ENCODE data around the gene METTL3. TPM values are rescaled to one million over a fixed set of nuclear protein-coding genes. Genes with fewer than 3 reads are reported as not detected.

The METTL3 gene
- total and polyA plus RNA-seq, 4 experiments from 2014 or later, result 20.1 to 98.9 (median 60.6) TPM

GRCh38 chr14:21526672-21527317 lies 15.7 kb upstream of the METTL3 start:
- Mint-ChIP-seq H3K36me3 (no peaks in the 10 kb centered on the region), H3K27ac (peak overlapping the region in 6 of 7 donors; percentile 18 to 92 (median 73)), H3K27me3 (no peaks in the 10 kb centered on the region), H3K9me3 (no peaks in the 10 kb centered on the region), H3K4me1 (peaks cover 7 to 20% (median 11%) of the 10 kb centered on the region in 4 donors), H3K4me3 (peak overlapping the region; percentile 77 to 90 (median 84))
- DNase-seq, result no peak
- Histone ChIP-seq H3K36me3 (ENCODE audit: insufficient read depth, low read length) (no peaks in the 10 kb centered on the region), H3K4me1 (ENCODE audit: insufficient read depth, low read length) (peaks cover 15% of the 10 kb centered on the region), H3K4me3 (ENCODE audit: low read length in 2 of 2) (peak overlapping the region; percentile 42 to 67), H3K27ac (ENCODE audit: low read depth, low read length) (peak overlapping the region; percentile 43), H3K9me3 (ENCODE audit: control insufficient read depth in 1 of 2, low read length in 2 of 2) (no peaks in the 10 kb centered on the region), H3K27me3 (ENCODE audit: insufficient read depth, low read length) (no peaks in the 10 kb centered on the region)
- ChIA-PET CTCF (ENCODE audit: partially characterized antibody) (interaction anchor here (0.9 to 4.9 kb wide), 7 partner anchors 9 to 71 kb away, joined by 3 to 24 read pairs (median 4); partner anchors contain the start of genes CHD8 and METTL3), POLR2A (ENCODE audit: partially characterized antibody) (interaction anchor here (1.2 to 5.2 kb wide), 3 partner anchors 16 to 90 kb away, joined by 6 to 55 read pairs (median 11); partner anchors contain the start of gene METTL3)
- intact Hi-C loops (cut with micrococcal nuclease), result loop anchor here (1.0 kb wide), 1 partner anchor 15 kb away; the partner anchor contains the start of gene METTL3

GRCh38 chr14:21525962-21526671 lies 15.0 kb upstream of the METTL3 start, which contains the start of gene SALL2:
Gene SALL2, minus strand, starts transcription at chr14:21526346. Its CDS starts 219 bp downstream, at chr14:21526127.
- no peaks in the 10 kb centered on the region for H3K36me3 ChIP-seq (ENCODE audit: insufficient read depth, low read length)
- peak within 1 kb of the TSS; percentile 42 to 67 for H3K4me3 ChIP-seq (ENCODE audit: low read length in 2 of 2)
- no peaks in the 10 kb centered on the region for H3K9me3 ChIP-seq (ENCODE audit: control insufficient read depth in 1 of 2, low read length in 2 of 2)
- peak within 1 kb of the TSS; percentile 43 for H3K27ac ChIP-seq (ENCODE audit: low read depth, low read length)
- Mint-ChIP-seq H3K36me3 (no peaks in the 10 kb centered on the region), H3K27me3 (no peaks in the 10 kb centered on the region), H3K4me1 (peaks cover 7 to 20% (median 11%) of the 10 kb centered on the region in 4 donors), H3K9me3 (no peaks in the 10 kb centered on the region), H3K4me3 (peak within 1 kb of the TSS; percentile 81 to 90 (median 84)), H3K27ac (peak within 1 kb of the TSS; percentile 21 to 92 (median 81))
- ChIA-PET POLR2A (ENCODE audit: partially characterized antibody) (interaction anchor here (1.2 to 5.2 kb wide), 3 partner anchors 15 to 89 kb away, joined by 6 to 55 read pairs (median 11); partner anchors contain the start of gene METTL3), CTCF (ENCODE audit: partially characterized antibody) (interaction anchor here (0.9 to 4.9 kb wide), 8 partner anchors 9 to 71 kb away, joined by 3 to 24 read pairs (median 4); partner anchors contain the start of genes CHD8 and METTL3)
- peaks cover 15% of the 10 kb centered on the region for H3K4me1 ChIP-seq (ENCODE audit: insufficient read depth, low read length)
- intact Hi-C loops (cut with micrococcal nuclease), result loop anchor here (1.0 kb wide), 1 partner anchor 15 kb away; the partner anchor contains the start of gene METTL3
- peak; percentile 44 to 78 (median 45) for DNase-seq
- H3K27me3 ChIP-seq (ENCODE audit: insufficient read depth, low read length), result no peaks in the 10 kb centered on the region

GRCh38 chr14:21525571-21525961 lies 14.4 kb upstream of the METTL3 start:
- Histone ChIP-seq H3K4me3 (ENCODE audit: low read length in 2 of 2) (peak overlapping the region in 1 of 2 donors; percentile 67), H3K4me1 (ENCODE audit: insufficient read depth, low read length) (peaks cover 15% of the 10 kb centered on the region), H3K36me3 (ENCODE audit: insufficient read depth, low read length) (no peaks in the 10 kb centered on the region), H3K27ac (ENCODE audit: low read depth, low read length) (peak overlapping the region; percentile 43), H3K9me3 (ENCODE audit: control insufficient read depth in 1 of 2, low read length in 2 of 2) (no peaks in the 10 kb centered on the region), H3K27me3 (ENCODE audit: insufficient read depth, low read length) (no peaks in the 10 kb centered on the region)
- Mint-ChIP-seq H3K9me3 (no peaks in the 10 kb centered on the region), H3K27me3 (no peaks in the 10 kb centered on the region), H3K4me3 (peak overlapping the region; percentile 81 to 90 (median 84)), H3K27ac (peak overlapping the region in 5 of 7 donors; percentile 21 to 92 (median 79)), H3K36me3 (no peaks in the 10 kb centered on the region), H3K4me1 (peaks cover 7 to 20% (median 11%) of the 10 kb centered on the region in 4 donors)
- ChIA-PET POLR2A (ENCODE audit: partially characterized antibody) (interaction anchor here (2.2 to 5.2 kb wide), 2 partner anchors 14 to 89 kb away, joined by 11 to 55 read pairs; partner anchors contain the start of gene METTL3), CTCF (ENCODE audit: partially characterized antibody) (interaction anchor here (0.9 to 4.9 kb wide), 8 partner anchors 9 to 70 kb away, joined by 3 to 24 read pairs (median 4); partner anchors contain the start of genes CHD8 and METTL3)
- intact Hi-C loops (cut with micrococcal nuclease), result no loop called here
- DNase-seq, result no peak

- intact Hi-C loops (cut with micrococcal nuclease), result no loop called here
Observed at GRCh38 chr14:21524575-21525490, 13.7 kb upstream of the METTL3 start.

GRCh38 chr14:21523203-21523602 lies 12.1 kb upstream of the METTL3 start:
- no peaks in the 10 kb centered on the region for H3K9me3 ChIP-seq (ENCODE audit: control insufficient read depth in 1 of 2, low read length in 2 of 2)
- no peak overlapping the region for H3K27ac Mint-ChIP-seq
- H3K4me1 Mint-ChIP-seq, result peaks cover 7 to 20% (median 11%) of the 10 kb centered on the region in 4 donors
- DNase-seq, result no peak
- H3K36me3 ChIP-seq (ENCODE audit: insufficient read depth, low read length), result no peaks in the 10 kb centered on the region
- POLR2A ChIA-PET (ENCODE audit: partially characterized antibody), result no interaction called here
- no peaks in the 10 kb centered on the region for H3K36me3 Mint-ChIP-seq
- H3K4me3 Mint-ChIP-seq, result peak overlapping the region in 1 of 8 donors; percentile 5
- intact Hi-C loops (cut with micrococcal nuclease), result no loop called here
- CTCF ChIA-PET (ENCODE audit: partially characterized antibody), result interaction anchor here (0.7 to 1.4 kb wide), 5 partner anchors 11 to 27 kb away, joined by 3 to 6 read pairs (median 3); partner anchors contain the start of gene METTL3
- no peak overlapping the region for H3K27ac ChIP-seq (ENCODE audit: low read depth, low read length)
- H3K27me3 Mint-ChIP-seq, result no peaks in the 10 kb centered on the region
- H3K27me3 ChIP-seq (ENCODE audit: insufficient read depth, low read length), result no peaks in the 10 kb centered on the region
- peaks cover 15% of the 10 kb centered on the region for H3K4me1 ChIP-seq (ENCODE audit: insufficient read depth, low read length)
- H3K9me3 Mint-ChIP-seq, result no peaks in the 10 kb centered on the region
- no peak overlapping the region for H3K4me3 ChIP-seq (ENCODE audit: low read length in 2 of 2)

More at GRCh38 chr14:21524575-21525490, 13.7 kb upstream of the METTL3 start:
- Mint-ChIP-seq H3K36me3 (no peaks in the 10 kb centered on the region), H3K27me3 (no peaks in the 10 kb centered on the region), H3K27ac (peak overlapping the region in 5 of 7 donors; percentile 21 to 82 (median 35)), H3K9me3 (no peaks in the 10 kb centered on the region), H3K4me1 (peaks cover 7 to 20% (median 11%) of the 10 kb centered on the region in 4 donors), H3K4me3 (peak overlapping the region; percentile 71 to 90 (median 84))
- H3K4me1 ChIP-seq (ENCODE audit: insufficient read depth, low read length), result peaks cover 15% of the 10 kb centered on the region
- H3K9me3 ChIP-seq (ENCODE audit: control insufficient read depth in 1 of 2, low read length in 2 of 2), result no peaks in the 10 kb centered on the region
- H3K4me3 ChIP-seq (ENCODE audit: low read length in 2 of 2), result no peak overlapping the region
- no peak overlapping the region for H3K27ac ChIP-seq (ENCODE audit: low read depth, low read length)
- CTCF ChIA-PET (ENCODE audit: partially characterized antibody), result interaction anchor here (1.0 to 4.9 kb wide), 3 partner anchors 8 to 47 kb away, joined by 4 to 24 read pairs (median 4); no protein-coding TSS in a partner anchor
- no peaks in the 10 kb centered on the region for H3K36me3 ChIP-seq (ENCODE audit: insufficient read depth, low read length)
- no peak for DNase-seq
- no peaks in the 10 kb centered on the region for H3K27me3 ChIP-seq (ENCODE audit: insufficient read depth, low read length)
- POLR2A ChIA-PET (ENCODE audit: partially characterized antibody), result interaction anchor here (5.2 kb wide), 1 partner anchor 14 kb away, joined by 55 read pairs; the partner anchor contains the start of gene METTL3

- no peak overlapping the region for H3K4me3 Mint-ChIP-seq
- H3K27ac Mint-ChIP-seq, result no peak overlapping the region
- H3K9me3 ChIP-seq (ENCODE audit: control insufficient read depth in 1 of 2, low read length in 2 of 2), result no peaks in the 10 kb centered on the region
- H3K9me3 Mint-ChIP-seq, result no peaks in the 10 kb centered on the region
- intact Hi-C loops (cut with micrococcal nuclease), result no loop called here
- ChIA-PET CTCF (ENCODE audit: partially characterized antibody) (interaction anchor here (1.9 kb wide), 1 partner anchor 23 kb away, joined by 6 read pairs; no protein-coding TSS in a partner anchor), POLR2A (ENCODE audit: partially characterized antibody) (no interaction called here)
- no peak for DNase-seq
- no peaks in the 10 kb centered on the region for H3K36me3 Mint-ChIP-seq
- H3K27me3 Mint-ChIP-seq, result no peaks in the 10 kb centered on the region
- H3K36me3 ChIP-seq (ENCODE audit: insufficient read depth, low read length), result no peaks in the 10 kb centered on the region
- no peak overlapping the region for H3K4me3 ChIP-seq (ENCODE audit: low read length in 2 of 2)
- H3K4me1 ChIP-seq (ENCODE audit: insufficient read depth, low read length), result peaks cover 5% of the 10 kb centered on the region
- H3K27me3 ChIP-seq (ENCODE audit: insufficient read depth, low read length), result no peaks in the 10 kb centered on the region
- H3K4me1 Mint-ChIP-seq, result peaks cover 3 to 11% (median 5%) of the 10 kb centered on the region in 4 donors
- no peak overlapping the region for H3K27ac ChIP-seq (ENCODE audit: low read depth, low read length)
Observed at GRCh38 chr14:21521501-21521900, 10.4 kb upstream of the METTL3 start.
